Head of caudate nucleus (tissue), 42 donors: ENCODE measurements around the gene ACMSD.
"Not testable (repeated sequence)": the region's sequence is repeated elsewhere in the genome, so short reads cannot be mapped to it uniquely, and the experiment has no call there.

Experiments used
- DNase-seq, 42 donors: peaks; one replicate each; pipeline versions ENCODE4 v3.0.0 to v3.0.0-alpha.2; 2020 to 2021; ENCODE audit warnings: mixed read lengths in 7 of 42
- intact Hi-C: fragments of 100-400 bp; cut with DNase I; formaldehyde crosslinking; loops from one replicate; pipeline ENCODE4 v1.15.0; 2022

ACMSD gene

GRCh38 chr2:134897932-134898331 is 59.5 kb downstream of the ACMSD start:
- intact Hi-C loops: no loop called here
- DNase-seq: no peak

DNA sequence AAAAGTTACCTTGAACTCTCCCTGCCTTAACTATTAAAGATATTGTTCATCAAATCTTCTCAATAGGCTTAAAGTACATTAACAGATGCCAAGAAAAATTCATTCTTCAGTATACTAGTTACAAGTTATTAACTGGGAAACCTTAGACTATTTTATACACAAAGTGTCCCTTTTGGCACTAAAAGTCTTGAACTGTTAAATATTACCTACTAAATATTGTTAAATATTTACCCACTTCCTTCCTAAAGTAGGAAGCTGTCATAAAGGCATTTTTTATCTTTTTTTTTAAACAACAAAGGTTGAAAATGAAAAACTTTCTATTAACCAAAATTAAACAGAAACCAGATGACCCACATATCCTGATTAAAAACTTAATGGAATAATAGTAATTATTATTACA is 60.8 kb downstream of the ACMSD start:
- no peak for DNase-seq
- intact Hi-C loops: no loop called here

GRCh38 chr2:134900151-134900550 is 61.7 kb downstream of the ACMSD start:
- no peak for DNase-seq
- intact Hi-C loops: loop anchor here (10.0 kb wide), 1 partner anchor 445 kb away; no protein-coding TSS in a partner anchor

DNA sequence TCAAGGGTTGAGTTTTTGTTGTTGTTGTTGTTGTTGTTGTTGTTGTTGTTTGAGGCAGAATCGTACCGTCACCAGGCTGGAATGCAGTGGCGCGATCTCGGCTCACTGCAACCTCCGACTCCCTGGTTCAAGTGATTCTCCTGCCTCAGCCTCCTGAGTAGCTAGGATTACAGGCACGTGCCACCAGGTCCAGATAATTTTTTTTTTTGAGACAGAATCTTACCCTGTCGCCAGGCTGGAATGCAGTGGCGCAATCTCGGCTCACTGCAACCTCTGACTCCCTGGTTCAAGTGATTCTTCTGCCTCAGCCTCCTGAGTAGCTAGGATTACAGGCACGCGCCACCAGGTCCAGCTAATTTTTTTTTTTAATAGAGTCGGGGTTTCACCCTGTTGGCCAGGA is 65.3 kb downstream of the ACMSD start:
- not testable (repeated sequence) for DNase-seq
- intact Hi-C loops: loop anchor here (10.0 kb wide), 1 partner anchor 449 kb away; no protein-coding TSS in a partner anchor

DNA sequence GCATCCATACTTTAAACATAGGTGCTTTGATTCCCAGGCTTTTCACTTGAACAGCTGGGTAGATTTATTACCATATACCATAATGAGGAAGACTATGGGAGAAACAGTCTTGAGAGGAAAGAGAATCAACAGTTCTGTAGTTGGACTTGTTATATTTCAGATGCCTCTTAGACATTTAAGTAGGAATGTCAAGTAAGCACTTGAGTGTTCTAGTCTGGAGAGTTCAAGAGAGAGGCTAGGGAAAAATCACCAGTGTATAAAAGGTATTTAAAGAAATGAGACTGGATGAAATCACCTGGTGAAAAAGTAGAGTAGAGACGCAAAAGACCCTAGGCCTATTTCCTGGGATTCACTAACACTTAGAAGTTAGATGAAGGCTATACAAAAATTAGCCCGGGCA is 66.8 kb downstream of the ACMSD start:
- intact Hi-C loops: loop anchor here (10.0 kb wide), 1 partner anchor 450 kb away; no protein-coding TSS in a partner anchor
- no peak for DNase-seq

GRCh38 chr2:134906726-134907125 is 68.3 kb downstream of the ACMSD start:
- intact Hi-C loops: loop anchor here (10.0 kb wide), 1 partner anchor 452 kb away; no protein-coding TSS in a partner anchor
- DNase-seq: no peak

DNA sequence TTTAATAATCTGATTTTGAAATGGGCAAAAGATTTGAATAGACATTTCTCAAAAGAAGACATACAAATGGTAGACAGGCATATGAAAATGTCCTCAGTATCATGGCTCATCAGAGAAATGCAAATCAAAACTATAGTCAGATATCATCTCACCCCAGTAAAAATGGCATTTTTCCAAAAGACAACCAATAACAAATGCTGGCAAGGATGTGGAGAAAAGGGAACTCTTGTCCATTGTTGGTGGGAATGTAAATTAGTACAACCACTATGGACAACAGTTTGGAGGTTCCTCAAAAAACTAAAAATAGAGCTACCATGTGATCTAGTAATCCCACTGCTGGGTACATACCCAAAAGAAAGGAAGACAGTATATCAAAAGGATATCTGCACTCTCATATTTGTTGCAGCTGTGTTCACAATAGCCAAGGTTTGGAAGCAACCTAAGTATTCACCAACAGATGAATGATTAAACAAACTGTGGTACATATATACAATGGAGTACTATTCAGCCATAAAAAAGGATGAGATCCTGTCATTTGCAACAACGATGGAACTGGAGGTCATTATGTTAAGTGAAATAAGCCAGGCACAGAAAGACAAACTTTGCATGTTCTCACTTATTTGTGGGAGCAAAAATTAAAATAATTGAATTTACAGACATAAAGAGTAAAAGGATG is 69.2 kb downstream of the ACMSD start:
- intact Hi-C loops: loop anchor here (10.0 kb wide), 1 partner anchor 453 kb away; no protein-coding TSS in a partner anchor
- DNase-seq: not testable (repeated sequence)

- intact Hi-C loops: no loop called here
- DNase-seq: no peak
Measured at GRCh38 chr2:134910763-134911399, 72.5 kb downstream of the ACMSD start.

DNA sequence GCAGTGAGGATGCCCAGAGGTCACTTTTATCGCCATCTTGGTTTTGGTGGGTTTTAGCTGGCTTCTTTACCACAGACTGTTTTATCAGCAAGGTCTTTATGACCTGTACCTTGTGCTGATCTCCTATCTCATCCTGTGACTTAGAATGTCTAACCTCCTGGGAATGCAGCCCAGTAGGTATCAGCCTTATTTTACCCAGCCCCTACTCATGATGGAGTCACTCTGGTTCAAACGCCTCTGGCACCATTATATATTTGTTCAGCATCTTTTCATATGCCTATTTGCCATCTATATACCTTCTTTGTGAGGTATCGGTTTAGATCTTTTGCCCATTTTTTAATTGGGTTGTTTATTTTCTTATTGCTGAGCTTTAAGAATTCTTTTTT is 73.0 kb downstream of the ACMSD start:
- intact Hi-C loops: no loop called here
- DNase-seq: no peak

DNA sequence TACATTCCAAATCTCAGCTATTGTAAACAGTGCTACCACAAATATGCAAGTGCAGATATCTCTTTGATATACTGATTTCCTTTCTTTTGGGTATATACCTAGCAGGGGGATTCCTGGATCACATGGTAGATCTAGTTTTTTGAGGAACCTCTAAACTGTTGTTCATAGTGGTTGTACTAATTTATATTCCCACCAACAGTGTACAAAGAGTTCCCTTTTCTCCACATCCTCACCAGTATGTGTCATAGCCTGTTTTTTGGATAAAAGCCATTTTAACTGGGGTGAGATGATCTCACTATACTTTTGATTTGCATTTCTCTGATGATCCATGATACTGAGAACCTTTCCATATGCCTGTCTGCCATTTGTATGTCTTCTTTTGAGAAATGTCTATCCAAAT is 73.9 kb downstream of the ACMSD start:
- no peak for DNase-seq
- intact Hi-C loops: no loop called here

GRCh38 chr2:134917360-134917865 is 79.0 kb downstream of the ACMSD start:
- intact Hi-C loops: loop anchor here (5.0 kb wide), 2 partner anchors 615 to 795 kb away; partner anchors contain the start of genes R3HDM1 and ZRANB3
- peak in 13 of 42 donors; percentile 3 to 43 (median 12) for DNase-seq

DNA sequence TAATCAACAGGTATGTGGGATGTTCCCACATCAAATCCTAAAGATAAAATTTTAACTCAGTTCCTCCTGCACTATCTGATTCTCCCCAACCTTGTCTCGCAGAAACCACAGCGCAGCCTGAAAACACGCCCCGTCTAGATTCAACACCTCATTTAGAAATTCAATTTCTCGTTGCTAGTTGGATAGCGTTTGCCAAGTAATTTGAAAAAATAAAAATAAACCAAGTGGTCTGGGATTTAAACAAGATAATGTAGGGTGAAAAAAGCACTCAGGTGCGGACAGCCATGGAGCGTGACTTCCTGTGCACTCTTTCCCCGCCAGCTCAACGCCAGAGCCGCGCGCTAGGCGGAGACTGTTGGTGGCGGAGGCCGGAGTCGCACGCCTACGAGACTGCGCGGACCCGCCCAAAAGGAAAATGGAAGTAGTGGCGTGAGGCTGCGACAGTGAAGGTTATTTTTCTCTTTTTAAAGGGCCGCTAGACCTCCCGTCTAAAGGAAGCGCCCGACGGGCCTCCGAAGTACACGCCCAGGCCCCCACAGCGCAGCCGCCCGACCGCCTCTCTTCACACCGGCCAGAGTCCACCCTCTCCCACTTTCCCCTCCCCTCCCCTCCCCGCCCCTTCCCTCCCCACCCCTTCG is 79.6 kb downstream of the ACMSD start:
- intact Hi-C loops: loop anchor here (5.0 kb wide), 2 partner anchors 614 to 796 kb away; partner anchors contain the start of genes R3HDM1 and ZRANB3
- peak in 12 of 42 donors; percentile 79 to 92 (median 89) for DNase-seq

- DNase-seq: peak; percentile 96 to 100 (median 99)
- intact Hi-C loops: loop anchor here (5.0 kb wide), 2 partner anchors 614 to 796 kb away; partner anchors contain the start of genes R3HDM1 and ZRANB3
Measured at GRCh38 chr2:134918526-134919340, 80.3 kb downstream of the ACMSD start, which contains the start of gene CCNT2. Gene CCNT2, plus strand, starts transcription at chr2:134918822. Its CDS starts 33 bp downstream, at chr2:134918855.

- intact Hi-C loops: loop anchor here (5.0 kb wide), 2 partner anchors 613 to 797 kb away; partner anchors contain the start of genes R3HDM1 and ZRANB3
Measured at GRCh38 chr2:134919341-134920210, 81.2 kb downstream of the ACMSD start.

GRCh38 chr2:134924912-134925311 is 86.5 kb downstream of the ACMSD start:
- intact Hi-C loops: no loop called here
- DNase-seq: no peak

More at GRCh38 chr2:134919341-134920210, 81.2 kb downstream of the ACMSD start:
- DNase-seq: peak in 23 of 42 donors; percentile 4 to 62 (median 41)

- intact Hi-C loops: no loop called here
Measured at GRCh38 chr2:134926231-134926931, 88.0 kb downstream of the ACMSD start.

GRCh38 chr2:134927195-134927594 is 88.8 kb downstream of the ACMSD start:
- intact Hi-C loops: no loop called here
- DNase-seq: no peak

More at GRCh38 chr2:134926231-134926931, 88.0 kb downstream of the ACMSD start:
- no peak for DNase-seq
